ENCODE results near the gene MRPS6.

Gene MRPS6

DNA sequence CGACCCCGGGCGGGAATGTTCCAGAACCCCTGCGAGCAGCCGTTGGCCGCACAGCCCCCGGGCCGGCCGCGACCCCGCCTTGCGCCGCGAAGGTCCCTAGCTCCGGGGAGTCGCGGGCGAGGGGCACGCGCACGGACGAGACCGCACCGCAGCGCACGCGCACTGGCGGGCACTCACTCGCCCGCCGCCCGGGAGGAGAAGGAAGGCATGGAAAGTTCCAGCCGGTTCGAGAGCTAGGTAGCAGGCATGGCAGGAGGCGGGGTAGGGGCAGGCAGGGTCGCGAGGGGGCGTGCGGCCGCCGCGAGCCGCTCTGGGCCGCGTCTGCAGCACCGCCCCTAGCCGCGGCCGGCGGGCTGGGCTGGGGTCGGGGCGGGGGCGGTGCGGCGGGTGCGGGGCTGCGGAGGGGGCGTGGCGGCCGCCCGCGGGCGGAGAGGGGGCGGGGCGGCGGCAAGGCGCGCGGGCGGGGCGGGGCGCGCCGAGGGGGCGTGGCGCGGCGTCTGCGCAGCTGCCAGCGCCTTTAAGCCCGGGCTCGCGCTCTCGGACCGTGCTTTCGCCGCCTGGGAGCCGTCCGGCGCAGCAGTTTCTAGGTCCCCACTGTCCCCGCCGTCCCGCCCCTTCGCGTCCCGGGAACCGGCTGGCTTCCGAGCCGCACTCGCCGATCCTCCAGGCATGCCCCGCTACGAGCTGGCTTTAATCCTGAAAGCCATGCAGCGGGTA is at the start of gene MRPS6, which contains the start of gene SLC5A3:
TSS of gene MRPS6 (plus strand) at position 547 of the 717 bp plus-strand sequence. CDS start at position 670, 123 bp downstream.
TSS of gene SLC5A3 (plus strand) at position 547 of the 717 bp plus-strand sequence. CDS start 21,621 bp downstream, outside the sequence.
- TF ChIP-seq POLR2A (IDR thresholded peaks at IDR 0.05; ENCODE audit: low read length) (peak; percentile 23), GATA1 (IDR thresholded peaks at IDR 0.05; ENCODE audit: low read depth, low read length) (no peak)
- DNase-seq = peak; percentile 87 to 90

DNA sequence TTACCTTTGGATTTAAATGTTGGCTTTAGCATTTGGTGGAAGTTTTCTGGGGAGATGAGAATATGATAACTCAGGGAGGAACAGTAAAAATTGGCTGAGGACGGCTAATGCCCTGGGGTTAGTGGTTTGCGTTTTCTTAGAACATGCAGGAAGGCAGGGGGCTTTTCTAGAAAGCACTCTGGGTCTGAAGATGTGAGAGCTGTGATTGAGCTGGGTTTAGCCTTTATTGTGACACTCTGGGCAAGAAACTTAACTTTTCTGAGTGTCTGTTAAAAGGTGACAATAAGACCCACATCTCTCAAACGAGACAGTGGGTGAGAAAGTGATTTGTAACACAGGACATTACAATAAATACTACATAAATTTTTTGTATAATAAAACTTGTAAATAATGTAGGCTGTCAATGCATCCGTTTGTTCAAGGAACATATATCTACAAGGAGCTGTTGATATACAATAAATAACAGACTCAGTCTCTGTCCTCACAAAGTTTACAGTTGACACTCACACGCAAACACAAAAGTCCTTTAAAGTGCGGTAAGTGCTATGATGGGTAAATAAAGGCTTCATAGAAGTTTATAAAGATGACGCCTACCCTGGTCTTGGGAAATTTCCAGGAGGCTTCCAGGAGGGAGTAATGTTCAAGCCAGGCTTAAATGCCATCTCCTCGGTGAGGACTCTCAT is 49.5 kb upstream of the MRPS6 start:
- TF ChIP-seq POLR2A (IDR thresholded peaks at IDR 0.05; ENCODE audit: low read length) = no peak
- TF ChIP-seq GATA1 (IDR thresholded peaks at IDR 0.05; ENCODE audit: low read depth, low read length) = no peak
- no peak for DNase-seq

DNA sequence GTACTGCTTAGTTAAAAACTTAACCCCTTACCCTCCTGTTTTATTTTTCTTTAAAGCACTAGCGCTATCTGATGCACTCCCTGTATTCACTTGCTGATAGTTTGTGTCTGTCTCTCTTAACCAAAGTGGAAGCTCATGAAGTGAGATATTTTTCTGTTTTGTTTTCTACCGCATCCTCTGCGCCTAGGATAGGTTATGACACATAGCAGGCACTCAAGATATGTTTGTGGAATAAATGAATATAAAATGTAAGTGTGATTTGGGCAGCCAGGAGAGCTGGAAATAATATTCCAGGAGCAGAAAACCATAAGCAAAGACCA is 49.0 kb upstream of the MRPS6 start:
- DNase-seq = no peak
- TF ChIP-seq GATA1 (IDR thresholded peaks at IDR 0.05; ENCODE audit: low read depth, low read length) (no peak), POLR2A (IDR thresholded peaks at IDR 0.05; ENCODE audit: low read length) (no peak)

DNA sequence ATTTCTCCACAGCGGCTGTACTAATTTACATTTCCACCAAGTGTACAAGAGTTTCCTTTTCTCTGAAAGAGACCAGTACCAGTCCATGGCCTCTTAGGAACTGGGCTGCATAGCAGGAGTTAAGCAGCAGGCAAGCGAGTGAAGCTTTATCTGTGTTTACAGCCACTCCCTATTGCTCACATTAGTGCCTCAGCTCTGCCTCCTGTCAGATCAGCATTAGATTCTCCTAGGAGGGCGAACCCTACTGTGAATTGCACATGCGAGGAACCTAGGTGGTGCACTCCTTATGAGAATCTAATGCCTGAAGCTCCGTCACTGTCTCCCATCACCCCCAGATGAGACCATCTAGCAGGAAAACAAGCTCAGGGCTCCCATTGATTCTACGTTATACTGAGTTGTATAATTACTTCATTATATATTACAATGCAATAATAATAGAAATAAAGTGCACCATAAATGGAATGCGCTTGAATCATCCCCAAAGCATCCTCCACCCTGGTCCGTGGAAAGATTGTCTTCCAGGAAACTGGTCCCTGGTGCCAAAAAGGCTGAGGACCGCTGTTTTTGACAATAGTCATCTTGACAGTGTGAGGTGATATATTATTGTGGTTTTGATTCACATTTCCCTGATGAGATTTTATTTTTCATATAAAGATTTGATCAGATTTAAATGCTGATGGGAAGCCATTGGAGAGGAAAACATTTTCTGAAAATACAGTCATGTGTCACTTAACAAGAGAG is 45.5 kb upstream of the MRPS6 start:
- TF ChIP-seq GATA1 (IDR thresholded peaks at IDR 0.05; ENCODE audit: low read depth, low read length) (no peak), POLR2A (IDR thresholded peaks at IDR 0.05; ENCODE audit: low read length) (no peak)
- no peak for DNase-seq

DNA sequence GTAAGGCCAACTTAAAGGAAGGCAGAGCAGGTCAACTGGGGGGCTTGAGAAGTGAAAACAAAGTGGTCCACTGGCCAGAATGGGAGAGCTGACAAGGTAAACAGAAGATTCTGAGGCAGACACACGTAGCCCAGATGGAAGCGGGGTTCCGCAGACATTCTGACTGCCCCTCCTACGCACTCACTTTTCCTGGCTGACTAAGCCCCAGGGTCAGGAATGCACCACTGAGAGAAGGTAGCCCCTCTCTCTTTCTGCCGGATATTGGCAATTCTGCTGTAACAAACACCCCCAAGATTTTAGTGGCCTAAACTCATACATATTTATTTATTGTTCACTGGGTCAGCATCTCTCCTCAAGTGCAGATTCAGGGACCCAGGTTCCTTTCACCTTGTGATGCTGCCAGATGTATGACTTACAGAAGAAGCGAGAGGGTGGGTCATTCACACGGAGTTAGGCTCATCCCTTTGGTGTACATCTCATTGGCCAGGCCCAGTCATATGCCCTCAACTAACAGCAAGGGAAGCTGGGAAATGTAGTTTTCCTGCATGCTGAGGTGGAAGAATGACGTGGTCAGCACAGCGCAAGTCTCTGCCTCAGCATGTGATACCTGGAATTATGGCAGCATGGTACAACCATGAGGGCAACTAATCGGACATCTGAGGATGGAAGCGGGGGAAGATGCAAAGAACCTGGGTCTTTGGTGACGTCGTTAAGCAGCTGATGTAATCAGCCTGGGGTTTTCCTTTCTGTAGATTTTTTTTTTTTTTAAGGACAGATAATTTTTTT is 43.4 kb upstream of the MRPS6 start:
- DNase-seq = peak; percentile 35 to 56
- TF ChIP-seq GATA1 (IDR thresholded peaks at IDR 0.05; ENCODE audit: low read depth, low read length) = no peak
- no peak for TF ChIP-seq POLR2A (IDR thresholded peaks at IDR 0.05; ENCODE audit: low read length)

DNA sequence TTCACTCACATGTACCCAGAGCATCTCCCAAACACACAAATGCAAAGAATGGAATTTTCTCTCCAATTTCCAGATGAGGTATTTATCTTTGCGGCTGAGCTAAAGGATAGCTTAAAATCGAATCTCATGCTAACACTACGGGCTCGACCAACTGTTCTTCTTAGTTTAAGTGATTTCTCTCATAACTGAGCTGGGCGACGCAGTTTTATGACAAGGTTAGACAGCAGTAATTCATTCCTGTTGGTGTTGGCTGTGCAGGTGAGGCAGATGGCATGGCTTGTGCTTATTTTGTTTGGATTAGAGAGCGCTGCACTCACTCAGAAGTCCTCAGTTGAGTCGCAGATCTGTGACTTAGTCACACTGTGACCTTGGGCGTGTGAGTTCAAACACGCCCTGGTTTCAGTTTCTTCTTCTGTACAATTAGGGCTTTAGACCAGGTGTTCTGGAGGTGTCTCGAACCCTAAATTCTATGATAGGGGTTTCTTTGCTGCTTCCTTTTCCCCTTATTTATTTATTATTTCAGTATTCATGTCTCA is 41.5 kb upstream of the MRPS6 start:
- TF ChIP-seq GATA1 (IDR thresholded peaks at IDR 0.05; ENCODE audit: low read depth, low read length) (no peak), POLR2A (IDR thresholded peaks at IDR 0.05; ENCODE audit: low read length) (no peak)
- DNase-seq = no peak

DNA sequence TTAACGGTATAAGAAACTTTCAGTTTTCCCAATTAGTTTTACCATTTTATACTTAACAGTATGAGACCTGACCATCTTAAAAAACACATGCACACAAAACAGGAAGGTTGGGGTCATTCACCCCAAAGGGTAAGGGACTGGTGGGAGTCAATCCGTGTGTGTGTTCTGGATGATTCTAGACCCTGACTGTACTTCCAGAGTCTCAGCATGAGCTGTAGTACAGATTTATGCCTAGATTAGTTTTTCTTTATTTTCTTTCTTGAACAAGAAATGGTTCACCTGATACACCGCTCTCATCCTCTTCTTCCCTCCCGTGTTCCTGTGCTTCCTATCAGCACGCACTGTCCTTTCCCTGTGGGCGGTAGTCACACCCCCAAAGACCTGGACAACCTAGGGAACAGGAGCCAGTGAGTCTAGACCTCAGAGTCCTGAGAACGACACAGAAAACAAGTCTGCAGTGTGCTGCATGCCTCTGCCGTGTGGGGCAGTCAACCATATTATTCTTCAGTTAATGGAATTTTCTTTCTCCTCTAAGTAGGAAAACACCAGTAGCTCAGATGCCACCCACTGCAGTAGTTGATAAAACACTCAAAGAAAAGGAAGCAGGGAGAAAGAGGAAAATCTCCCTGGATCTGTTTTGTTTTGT is 38.9 kb upstream of the MRPS6 start:
- DNase-seq = no peak
- TF ChIP-seq POLR2A (IDR thresholded peaks at IDR 0.05; ENCODE audit: low read length) (no peak), GATA1 (IDR thresholded peaks at IDR 0.05; ENCODE audit: low read depth, low read length) (no peak)

DNA sequence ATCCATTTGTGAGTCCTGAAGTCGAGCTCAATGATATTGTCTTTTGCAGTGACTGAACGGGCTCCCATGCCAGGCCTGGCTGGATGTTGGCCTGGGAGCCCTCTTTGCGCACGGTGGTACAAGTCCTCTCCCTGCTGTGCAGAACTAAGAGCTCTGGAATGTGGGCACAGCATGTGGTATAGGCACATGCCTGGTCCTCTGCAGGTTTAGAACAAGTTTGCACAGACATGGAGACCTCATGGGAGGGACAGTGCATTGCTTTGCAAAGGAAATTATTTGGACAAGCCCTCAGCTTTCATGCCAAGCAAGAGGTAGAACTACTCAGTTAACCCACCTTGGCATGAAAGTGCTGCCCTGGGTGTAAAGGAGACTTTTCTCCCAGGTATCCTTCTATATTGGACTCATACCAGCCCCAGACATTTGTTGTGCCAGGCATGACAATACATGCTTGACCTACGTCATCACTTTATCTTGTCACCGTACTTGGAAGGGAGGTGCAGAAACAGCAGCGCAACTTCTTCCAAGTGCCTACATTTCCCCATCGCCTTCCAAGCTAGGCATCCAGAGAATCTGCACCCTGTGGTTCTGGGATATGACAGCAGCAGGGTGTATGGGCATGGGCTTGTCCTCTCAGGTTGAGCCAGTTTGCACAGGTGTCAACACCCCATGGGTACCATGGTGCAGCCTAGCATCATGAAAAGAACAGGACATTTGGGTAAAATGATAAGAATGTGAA is 37.6 kb upstream of the MRPS6 start:
- DNase-seq = no peak
- TF ChIP-seq GATA1 (IDR thresholded peaks at IDR 0.05; ENCODE audit: low read depth, low read length) (no peak), POLR2A (IDR thresholded peaks at IDR 0.05; ENCODE audit: low read length) (no peak)

DNA sequence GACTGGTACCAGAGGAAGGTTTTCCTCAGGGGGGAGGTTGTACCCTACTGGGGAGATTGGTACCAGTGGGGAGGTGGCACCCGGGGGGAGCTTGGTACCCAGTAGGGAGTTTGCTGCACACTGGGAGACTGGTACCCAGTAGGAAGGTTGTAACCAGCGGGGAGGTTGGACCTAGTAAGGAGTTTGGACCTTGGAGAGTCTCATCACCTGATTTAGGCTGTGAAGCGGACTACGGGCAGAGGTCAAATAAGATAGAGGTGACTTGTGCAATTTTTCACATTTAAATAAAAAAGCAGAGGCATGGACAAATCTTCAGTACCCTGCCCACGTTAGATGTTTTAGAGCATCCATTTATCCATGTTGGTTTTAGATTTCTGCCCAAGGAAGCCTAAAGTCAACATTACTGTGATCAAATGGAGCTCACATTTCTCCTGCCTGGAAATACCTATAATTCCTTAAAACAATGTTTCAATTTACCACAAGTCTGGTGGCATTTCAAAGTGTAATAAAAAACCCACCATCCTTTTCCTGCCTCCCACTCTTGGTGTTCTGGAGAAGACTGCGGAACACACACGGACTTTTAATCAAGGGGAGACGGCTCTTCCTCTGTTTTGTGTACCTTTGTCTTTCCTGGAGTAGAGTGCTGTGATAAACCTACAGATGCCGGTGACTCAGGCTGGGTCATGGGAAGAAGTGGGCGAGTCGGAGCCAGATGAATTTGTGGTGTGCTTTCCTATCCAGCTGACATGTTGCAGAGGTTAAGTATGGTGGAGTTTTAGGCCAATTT is 36.2 kb upstream of the MRPS6 start:
- no peak for TF ChIP-seq GATA1 (IDR thresholded peaks at IDR 0.05; ENCODE audit: low read depth, low read length)
- TF ChIP-seq POLR2A (IDR thresholded peaks at IDR 0.05; ENCODE audit: low read length) = no peak
- DNase-seq = no peak

DNA sequence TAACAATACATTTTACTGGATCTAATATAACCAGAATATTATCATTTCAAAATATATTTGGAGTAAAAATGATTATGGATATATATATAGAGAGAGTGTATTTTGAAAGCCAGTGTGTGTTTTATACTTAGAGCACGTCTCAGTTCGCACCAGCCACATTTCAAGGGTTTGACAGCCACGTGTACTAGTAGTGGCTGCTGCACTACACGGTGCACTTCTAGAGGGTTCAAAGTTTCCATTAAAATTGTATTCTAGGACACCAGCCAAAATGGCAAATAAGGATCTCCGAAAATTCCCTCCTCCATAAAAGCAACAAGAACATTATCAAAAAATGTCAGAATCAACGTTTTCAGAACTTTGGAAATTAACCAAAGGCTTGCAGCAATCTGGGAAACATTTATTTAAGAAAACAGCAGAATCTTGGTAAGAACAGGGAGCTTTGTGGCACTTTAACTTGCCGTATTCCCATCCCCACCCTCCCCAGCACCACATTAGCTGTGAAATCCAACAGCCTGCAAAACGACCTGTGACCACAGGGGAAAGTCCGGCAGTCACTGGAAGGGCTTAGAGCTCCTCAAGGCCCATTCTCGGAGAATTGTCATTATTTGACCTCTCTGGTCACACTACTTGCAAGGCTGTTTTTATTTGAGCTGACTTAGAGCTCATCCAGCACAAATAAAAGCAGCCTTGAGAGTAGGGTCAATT is 33.5 kb upstream of the MRPS6 start:
- DNase-seq = no peak

DNA sequence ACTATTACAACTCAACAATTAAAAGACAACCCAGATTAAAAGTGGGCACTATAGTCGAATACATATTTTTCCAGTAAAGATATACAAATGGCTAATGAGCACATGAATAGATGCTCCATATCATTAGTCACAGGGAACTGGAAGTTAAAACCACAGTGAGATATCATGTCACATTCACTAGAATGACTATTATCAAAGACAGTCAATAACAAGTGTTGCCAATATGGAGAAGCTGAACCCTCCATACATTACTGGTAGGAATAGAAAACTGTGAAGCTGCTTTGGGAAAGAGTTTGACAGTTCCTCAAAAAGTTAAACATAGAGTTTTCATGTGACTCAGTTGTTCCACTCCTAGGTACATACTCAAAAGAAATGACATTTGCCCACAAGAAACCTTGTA is 30.6 kb upstream of the MRPS6 start:
- no peak for DNase-seq
- no peak for TF ChIP-seq GATA1 (IDR thresholded peaks at IDR 0.05; ENCODE audit: low read depth, low read length)
- no peak for TF ChIP-seq POLR2A (IDR thresholded peaks at IDR 0.05; ENCODE audit: low read length)

More for the DNA sequence above, 33.5 kb upstream of the MRPS6 start:
- TF ChIP-seq POLR2A (IDR thresholded peaks at IDR 0.05; ENCODE audit: low read length) (no peak), GATA1 (IDR thresholded peaks at IDR 0.05; ENCODE audit: low read depth, low read length) (no peak)
